ENCODE data around the gene BRINP1. TPM values are rescaled to one million over a fixed set of nuclear protein-coding genes. Genes with fewer than 3 reads are reported as not detected.

Gene BRINP1
- total RNA-seq, 2 experiments from 2014 or later = not detected

- no peaks in the 10 kb centered on the region for H3K36me3 ChIP-seq (ENCODE audit: insufficient read depth, low read length)
- ChIA-PET POLR2A (no interaction called here), CTCF (no interaction called here)
- H3K27me3 ChIP-seq (ENCODE audit: control insufficient read depth in 1 of 2, insufficient read depth in 2 of 2, low read length in 2 of 2) = no peaks in the 10 kb centered on the region
- H3K4me1 ChIP-seq (ENCODE audit: insufficient read depth, low read length) = no peaks in the 10 kb centered on the region
- ATAC-seq (ENCODE audit: poor library complexity) = no peak
- Mint-ChIP-seq H3K9me3 (peaks cover 7% of the 10 kb centered on the region), H3K36me3 (ENCODE audit: low read depth) (no peaks in the 10 kb centered on the region), H3K4me1 (ENCODE audit: low read depth) (no peaks in the 10 kb centered on the region), H3K27ac (no peak overlapping the region), H3K27me3 (no peaks in the 10 kb centered on the region), H3K4me3 (no peak overlapping the region)
- no peak for TF ChIP-seq CTCF (IDR thresholded peaks at IDR 0.05)
- H3K27ac ChIP-seq (ENCODE audit: low read depth in 1 of 2, low read length in 2 of 2) = no peak overlapping the region
- intact Hi-C loops (cut with DNase I, micrococcal nuclease) = no loop called here
- peaks cover 0 to 7% of the 10 kb centered on the region in 2 experiments for H3K9me3 ChIP-seq (ENCODE audit: control insufficient read depth in 1 of 2, insufficient read depth in 1 of 2, low read length in 2 of 2)
- no peak overlapping the region for H3K4me3 ChIP-seq (ENCODE audit: low read length)
- DNase-seq = no peak
Observed at GRCh38 chr9:119252671-119253299, 116.5 kb downstream of the BRINP1 start.

- Mint-ChIP-seq H3K4me1 (ENCODE audit: low read depth) (no peaks in the 10 kb centered on the region), H3K27ac (no peak overlapping the region), H3K36me3 (ENCODE audit: low read depth) (no peaks in the 10 kb centered on the region), H3K9me3 (peaks cover 7% of the 10 kb centered on the region), H3K4me3 (no peak overlapping the region), H3K27me3 (no peaks in the 10 kb centered on the region)
- ChIA-PET CTCF (no interaction called here), POLR2A (no interaction called here)
- intact Hi-C loops (cut with DNase I, micrococcal nuclease) = no loop called here
- ATAC-seq (ENCODE audit: poor library complexity) (no peak), DNase-seq (no peak)
- Histone ChIP-seq H3K36me3 (ENCODE audit: insufficient read depth, low read length) (no peaks in the 10 kb centered on the region), H3K4me1 (ENCODE audit: insufficient read depth, low read length) (no peaks in the 10 kb centered on the region), H3K4me3 (ENCODE audit: low read length) (no peak overlapping the region), H3K27me3 (ENCODE audit: control insufficient read depth in 1 of 2, insufficient read depth in 2 of 2, low read length in 2 of 2) (no peaks in the 10 kb centered on the region), H3K9me3 (ENCODE audit: control insufficient read depth in 1 of 2, insufficient read depth in 1 of 2, low read length in 2 of 2) (peaks cover 0 to 7% of the 10 kb centered on the region in 2 experiments), H3K27ac (ENCODE audit: low read depth in 1 of 2, low read length in 2 of 2) (no peak overlapping the region)
- TF ChIP-seq CTCF (IDR thresholded peaks at IDR 0.05) = no peak
Observed at GRCh38 chr9:119251936-119252335, 117.3 kb downstream of the BRINP1 start.

- Mint-ChIP-seq H3K4me1 (ENCODE audit: low read depth) (no peaks in the 10 kb centered on the region), H3K4me3 (no peak overlapping the region), H3K9me3 (peaks cover 7% of the 10 kb centered on the region), H3K27me3 (no peaks in the 10 kb centered on the region), H3K36me3 (ENCODE audit: low read depth) (no peaks in the 10 kb centered on the region), H3K27ac (no peak overlapping the region)
- intact Hi-C loops (cut with DNase I, micrococcal nuclease) = no loop called here
- Histone ChIP-seq H3K27me3 (ENCODE audit: control insufficient read depth in 1 of 2, insufficient read depth in 2 of 2, low read length in 2 of 2) (no peaks in the 10 kb centered on the region), H3K27ac (ENCODE audit: low read depth in 1 of 2, low read length in 2 of 2) (no peak overlapping the region), H3K4me1 (ENCODE audit: insufficient read depth, low read length) (no peaks in the 10 kb centered on the region), H3K36me3 (ENCODE audit: insufficient read depth, low read length) (no peaks in the 10 kb centered on the region), H3K9me3 (ENCODE audit: control insufficient read depth in 1 of 2, insufficient read depth in 1 of 2, low read length in 2 of 2) (peaks cover 0 to 6% of the 10 kb centered on the region in 2 experiments), H3K4me3 (ENCODE audit: low read length) (no peak overlapping the region)
- ChIA-PET POLR2A (no interaction called here), CTCF (no interaction called here)
- ATAC-seq (ENCODE audit: poor library complexity) (no peak), DNase-seq (no peak)
- TF ChIP-seq CTCF (IDR thresholded peaks at IDR 0.05) = no peak
Observed at GRCh38 chr9:119250730-119251129, 118.5 kb downstream of the BRINP1 start.

Measured in CD4-positive, alpha-beta T cell (primary cell).